PFSK-1 (cell line): ENCODE measurements around the gene C3orf20.

Source experiments
- FOXP2 ChIP-seq: optimal IDR thresholded peaks from 2 replicates; pipeline ENCODE3; 2011; ENCODE audit warnings: borderline replicate concordance, control low read depth, inconsistent platforms; ENCODE audit not compliant: insufficient read depth; ENCODE audit errors: extremely low read length, extremely low read depth
- POLR2AphosphoS5 ChIP-seq: IDR thresholded peaks from 2 replicates; pipeline ENCODE4 v1.6.1; 2012; ENCODE audit warnings: low read depth, mild to moderate bottlenecking, control low read depth, low read length, moderate library complexity
- REST ChIP-seq, 2 experiments: IDR thresholded peaks; 2 replicates each; pipeline versions ENCODE4 v1.6.1 to v1.8.0; 2011 to 2012; ENCODE audit warnings: low read depth in 2 of 2, low read length in 2 of 2, control low read depth in 1 of 2, inconsistent platforms in 1 of 2, mild to moderate bottlenecking in 1 of 2, moderate library complexity in 1 of 2; ENCODE audit not compliant: insufficient read depth in 1 of 2
- SIN3A ChIP-seq: IDR thresholded peaks from 2 replicates; pipeline ENCODE4 v1.6.1; 2012; ENCODE audit warnings: mild to moderate bottlenecking, low read length, moderate library complexity, borderline replicate concordance; ENCODE audit not compliant: insufficient read depth
- TAF1 ChIP-seq: IDR thresholded peaks from 2 replicates; pipeline ENCODE4 v1.6.1; 2012; ENCODE audit warnings: low read length, control low read depth, borderline replicate concordance; ENCODE audit not compliant: insufficient read depth

Gene C3orf20

GRCh38 chr3:14700891-14701290 is 25.9 kb downstream of the C3orf20 start:
- no peak for TF ChIP-seq FOXP2

- no peak for TF ChIP-seq FOXP2
- TF ChIP-seq TAF1: no peak
- no peak for TF ChIP-seq REST (IDR thresholded peaks at IDR 0.05; ENCODE audit: insufficient read depth in 1 of 2, low read depth in 2 of 2, low read length in 2 of 2)
- TF ChIP-seq SIN3A: no peak
- TF ChIP-seq POLR2AphosphoS5: no peak
These were observed 26.7 kb downstream of the C3orf20 start for GRCh38 chr3:14701676-14702075.

- TF ChIP-seq POLR2AphosphoS5: no peak
- no peak for TF ChIP-seq FOXP2
- no peak for TF ChIP-seq SIN3A
- TF ChIP-seq TAF1: no peak
- no peak for TF ChIP-seq REST (IDR thresholded peaks at IDR 0.05; ENCODE audit: insufficient read depth in 1 of 2, low read depth in 2 of 2, low read length in 2 of 2)
These were observed 28.3 kb downstream of the C3orf20 start for GRCh38 chr3:14703128-14703750.

- no peak for TF ChIP-seq FOXP2
- no peak for TF ChIP-seq POLR2AphosphoS5
- TF ChIP-seq REST (IDR thresholded peaks at IDR 0.05; ENCODE audit: insufficient read depth in 1 of 2, low read depth in 2 of 2, low read length in 2 of 2): no peak
- no peak for TF ChIP-seq SIN3A
- no peak for TF ChIP-seq TAF1
These were observed 28.9 kb downstream of the C3orf20 start for GRCh38 chr3:14703791-14704190.

GRCh38 chr3:14706096-14706495 is 31.2 kb downstream of the C3orf20 start:
- TF ChIP-seq POLR2AphosphoS5 (no peak), REST (IDR thresholded peaks at IDR 0.05; ENCODE audit: insufficient read depth in 1 of 2, low read depth in 2 of 2, low read length in 2 of 2) (no peak), FOXP2 (no peak), SIN3A (no peak), TAF1 (no peak)
